Gastroesophageal sphincter (tissue), 4 donors: ENCODE measurements around the gene EFR3B. TPM values are rescaled to one million over a fixed set of nuclear protein-coding genes. Genes with fewer than 3 reads are reported as not detected.
A peak's percentile ranks its signal among the peaks of the same experiment; 100 is the strongest.
"Not testable (repeated sequence)": the region's sequence is repeated elsewhere in the genome, so short reads cannot be mapped to it uniquely, and the experiment has no call there.

Source experiments
- ATAC-seq: fragments of 150-250 bp; one replicate; pipeline ENCODE4 v1.9.1; 2016; ENCODE audit warnings: mild to moderate bottlenecking, moderate library complexity
- H3K27ac ChIP-seq, 4 donors: fragments of 200-600 bp; sonication (generic) in 3 of 4; 1 replicate in 3 of 4; 2 replicates in 1 of 4; pipeline ENCODE4 v1.5.1; 2016 to 2019
- H3K27me3 ChIP-seq: fragments of 200-600 bp; sonication (generic); one replicate; pipeline ENCODE4 v1.5.1; 2019
- H3K36me3 ChIP-seq, 2 donors: fragments of 200-600 bp; sonication (generic); one replicate each; pipeline ENCODE4 v1.5.1; 2019; ENCODE audit warnings: control low read depth in 1 of 2
- H3K4me1 ChIP-seq, 3 donors: fragments of 200-600 bp; sonication (generic); 1 replicate in 2 of 3; 2 replicates in 1 of 3; pipeline ENCODE4 v1.5.1; 2016 to 2019; ENCODE audit warnings: control low read depth in 2 of 3
- H3K4me3 ChIP-seq, 2 donors: fragments of 200-600 bp; sonication (generic); one replicate each; pipeline ENCODE4 v1.5.1; 2019; ENCODE audit warnings: mild to moderate bottlenecking in 1 of 2, moderate library complexity in 1 of 2
- H3K9me3 ChIP-seq, 3 donors: fragments of 200-600 bp; sonication (generic); one replicate each; pipeline ENCODE4 v1.5.1; 2017 to 2019; ENCODE audit warnings: control low read depth in 2 of 3
- EP300 ChIP-seq: sonication (generic); formaldehyde crosslinking; IDR thresholded peaks from one replicate; pipeline ENCODE4 v1.6.1; 2017; ENCODE audit warnings: antibody characterized with exemption, mild to moderate bottlenecking
- POLR2A ChIP-seq, 2 donors: fragments of 450-650 bp; IDR thresholded peaks; one replicate each; pipeline ENCODE4 v1.6.1; 2017; ENCODE audit warnings: antibody characterized with exemption in 2 of 2, mild to moderate bottlenecking in 2 of 2, moderate library complexity in 1 of 2
- POLR2AphosphoS5 ChIP-seq: sonication (generic); formaldehyde crosslinking; IDR thresholded peaks from one replicate; pipeline ENCODE4 v1.6.1; 2017; ENCODE audit warnings: antibody characterized with exemption
- WGBS, 2 donors: methylation state at CpG; one replicate each; pipeline ENCODE4 v1.1.5; 2018; ENCODE audit warnings: low coverage in 1 of 2; 5-methylcytosine and 5-hydroxymethylcytosine counted together
- total RNA-seq, 4 donors: library from RNA; depleted of rRNA; stranded (reverse); fragments of >200 nt; gene quantifications; one replicate each; pipeline ENCODE4 v1.1.0, GENCODE V29; 2016
- TF ChIP-seq, protein P1 (sequence below), 4 experiments: fragments of 200-600 bp in 2 of 4; fragments of 450-650 bp in 2 of 4; sonication (generic) in 1 of 4; IDR thresholded peaks; one replicate each; pipeline ENCODE4 v1.5.1; 2017 to 2019; ENCODE audit warnings: antibody characterized with exemption in 4 of 4, mild to moderate bottlenecking in 2 of 4, moderate library complexity in 2 of 4

The EFR3B gene
- total RNA-seq, 4 donors from 2014 or later: 0.67 to 2.4 (median 1.5) TPM

DNA sequence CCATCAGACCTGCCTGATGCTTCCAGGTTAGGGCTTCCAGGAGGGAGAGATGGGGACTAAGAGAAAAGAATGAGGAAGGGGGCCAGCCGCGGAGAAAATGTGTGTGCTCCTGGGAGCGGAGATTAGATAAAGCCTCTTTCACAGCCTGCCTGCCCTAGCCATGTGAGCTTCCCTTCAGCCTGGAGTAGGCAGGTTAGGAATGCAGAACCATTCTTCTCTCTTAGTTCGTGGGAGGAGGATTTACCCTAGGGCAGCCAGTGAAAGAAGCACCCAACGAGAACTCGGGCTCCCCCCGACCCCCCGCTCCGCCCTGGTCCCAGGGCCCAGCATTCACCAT lies 90.4 kb downstream of the EFR3B start:
- no peak for ATAC-seq
- Histone ChIP-seq H3K4me1 (peaks cover 0 to 11% (median 0%) of the 10 kb centered on the region in 3 donors), H3K9me3 (no peaks in the 10 kb centered on the region), H3K4me3 (peak overlapping the region in 1 of 2 donors; percentile 43), H3K27me3 (peaks cover 18% of the 10 kb centered on the region), H3K27ac (no peak overlapping the region), H3K36me3 (no peaks in the 10 kb centered on the region)
- WGBS, 2 donors: 80 to 90% methylated on average over 1 to 2 of the region's 9 CpGs
- no peak for TF ChIP-seq EP300
- TF ChIP-seq, protein P1, sequence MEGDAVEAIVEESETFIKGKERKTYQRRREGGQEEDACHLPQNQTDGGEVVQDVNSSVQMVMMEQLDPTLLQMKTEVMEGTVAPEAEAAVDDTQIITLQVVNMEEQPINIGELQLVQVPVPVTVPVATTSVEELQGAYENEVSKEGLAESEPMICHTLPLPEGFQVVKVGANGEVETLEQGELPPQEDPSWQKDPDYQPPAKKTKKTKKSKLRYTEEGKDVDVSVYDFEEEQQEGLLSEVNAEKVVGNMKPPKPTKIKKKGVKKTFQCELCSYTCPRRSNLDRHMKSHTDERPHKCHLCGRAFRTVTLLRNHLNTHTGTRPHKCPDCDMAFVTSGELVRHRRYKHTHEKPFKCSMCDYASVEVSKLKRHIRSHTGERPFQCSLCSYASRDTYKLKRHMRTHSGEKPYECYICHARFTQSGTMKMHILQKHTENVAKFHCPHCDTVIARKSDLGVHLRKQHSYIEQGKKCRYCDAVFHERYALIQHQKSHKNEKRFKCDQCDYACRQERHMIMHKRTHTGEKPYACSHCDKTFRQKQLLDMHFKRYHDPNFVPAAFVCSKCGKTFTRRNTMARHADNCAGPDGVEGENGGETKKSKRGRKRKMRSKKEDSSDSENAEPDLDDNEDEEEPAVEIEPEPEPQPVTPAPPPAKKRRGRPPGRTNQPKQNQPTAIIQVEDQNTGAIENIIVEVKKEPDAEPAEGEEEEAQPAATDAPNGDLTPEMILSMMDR (IDR thresholded peaks at IDR 0.05): no peak
- no peak for TF ChIP-seq POLR2AphosphoS5
- no peak for TF ChIP-seq POLR2A (IDR thresholded peaks at IDR 0.05)

DNA sequence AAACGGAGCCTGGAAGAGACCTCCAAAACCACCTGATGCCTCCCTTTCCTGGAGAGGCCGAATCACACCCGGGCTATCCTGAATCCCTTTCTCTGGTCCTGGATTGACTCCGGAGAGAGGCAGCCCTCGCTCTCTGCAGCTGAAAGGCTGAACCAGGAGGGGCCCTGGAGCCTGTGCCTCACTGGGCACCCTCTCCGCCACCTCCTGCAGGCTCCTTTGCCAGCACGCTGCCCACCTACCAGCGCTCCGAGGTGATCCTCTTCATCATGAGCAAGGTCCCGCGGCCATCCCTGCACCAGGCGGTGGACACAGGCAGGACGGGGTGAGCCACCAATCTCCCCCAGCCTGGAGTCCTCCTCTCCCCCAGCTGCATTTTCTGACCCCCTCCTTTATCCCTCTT lies 90.8 kb downstream of the EFR3B start:
- Histone ChIP-seq H3K27me3 (peaks cover 18% of the 10 kb centered on the region), H3K27ac (no peak overlapping the region), H3K4me1 (peaks cover 0 to 11% (median 0%) of the 10 kb centered on the region in 3 donors), H3K36me3 (no peaks in the 10 kb centered on the region), H3K4me3 (no peak overlapping the region), H3K9me3 (no peaks in the 10 kb centered on the region)
- WGBS, 2 donors: 90 to 91% methylated on average over 2 to 11 of the region's 13 CpGs
- ATAC-seq: no peak
- TF ChIP-seq, protein P1 (IDR thresholded peaks at IDR 0.05): no peak
- TF ChIP-seq POLR2AphosphoS5: no peak
- TF ChIP-seq EP300: no peak
- no peak for TF ChIP-seq POLR2A (IDR thresholded peaks at IDR 0.05)

DNA sequence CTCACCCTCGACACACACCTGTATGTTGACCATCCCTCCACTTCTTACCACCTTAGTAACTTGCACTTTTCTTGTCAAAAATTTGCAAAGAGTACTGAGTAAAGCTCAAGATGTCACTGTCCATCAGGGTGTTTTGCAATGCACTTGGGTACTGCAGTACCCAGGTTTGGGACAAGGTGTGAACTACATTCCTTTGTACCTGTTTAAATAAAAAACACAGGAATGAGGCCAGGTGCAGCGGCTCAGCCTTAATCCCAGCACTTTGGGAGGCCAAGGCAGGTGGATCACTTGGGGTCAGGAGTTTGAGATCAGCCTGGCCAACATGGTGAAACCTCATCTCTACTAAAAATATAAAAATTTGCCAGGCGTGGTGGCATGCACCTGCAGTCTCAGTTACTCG lies 98.7 kb downstream of the EFR3B start:
- not testable (repeated sequence) for H3K27ac ChIP-seq, H3K9me3 ChIP-seq, H3K27me3 ChIP-seq, ATAC-seq, H3K4me3 ChIP-seq, H3K4me1 ChIP-seq
- WGBS, 2 donors: 78 to 94% methylated on average over 3 to 4 of the region's 4 CpGs
- peaks cover 0 to 14% of the 10 kb centered on the region in 2 donors for H3K36me3 ChIP-seq

DNA sequence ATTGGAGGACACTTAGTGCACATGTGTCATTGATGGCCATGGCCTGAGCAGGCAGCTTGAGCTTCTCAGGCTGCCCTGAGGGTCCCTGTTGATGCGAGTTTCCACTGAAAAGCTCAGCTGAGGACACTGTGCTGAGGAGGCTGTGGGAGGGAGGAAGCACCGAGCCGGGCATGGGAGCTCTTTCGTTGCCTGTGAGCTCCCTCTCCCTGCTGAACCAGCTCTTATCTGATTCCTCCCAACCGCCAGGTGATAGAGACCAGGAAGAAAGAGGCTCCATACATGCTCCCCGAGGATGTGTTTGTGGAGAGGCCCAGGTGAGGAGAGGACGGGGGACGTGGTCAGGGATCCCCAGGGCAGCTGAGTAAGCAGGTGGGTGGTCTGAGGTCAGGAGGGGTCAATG lies 99.2 kb downstream of the EFR3B start:
- no peak overlapping the region for H3K4me3 ChIP-seq
- WGBS, 2 donors: 77 to 100% methylated on average over 1 to 3 of the region's 8 CpGs
- no peak overlapping the region for H3K27ac ChIP-seq
- no peaks in the 10 kb centered on the region for H3K27me3 ChIP-seq
- H3K36me3 ChIP-seq: peaks cover 0 to 18% of the 10 kb centered on the region in 2 donors
- no peak for ATAC-seq
- H3K9me3 ChIP-seq: no peaks in the 10 kb centered on the region
- no peaks in the 10 kb centered on the region for H3K4me1 ChIP-seq
- no peak for TF ChIP-seq EP300
- no peak for TF ChIP-seq POLR2A (IDR thresholded peaks at IDR 0.05)
- no peak for TF ChIP-seq POLR2AphosphoS5
- TF ChIP-seq, protein P1 (IDR thresholded peaks at IDR 0.05): no peak

DNA sequence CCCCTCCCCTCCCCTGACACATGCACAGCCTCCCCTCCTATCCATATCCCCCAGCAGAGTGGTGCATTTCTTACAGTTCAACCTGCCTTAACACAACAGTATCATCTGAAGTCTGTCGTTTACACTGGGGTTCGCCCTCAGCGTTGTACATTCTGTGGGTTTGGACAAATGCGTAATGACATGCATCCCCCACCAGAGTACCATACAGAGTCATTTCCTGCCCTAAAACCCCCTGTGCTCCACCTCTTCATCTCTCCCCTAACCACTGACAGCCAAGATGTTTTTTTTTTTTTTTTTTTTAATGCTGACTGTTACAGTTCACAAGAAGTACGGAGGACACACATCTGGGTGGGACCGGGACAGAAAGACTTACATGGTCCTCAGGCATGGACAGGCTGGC lies 103.9 kb downstream of the EFR3B start:
- Histone ChIP-seq H3K4me3 (no peak overlapping the region), H3K4me1 (no peaks in the 10 kb centered on the region), H3K27me3 (no peaks in the 10 kb centered on the region), H3K27ac (no peak overlapping the region), H3K9me3 (no peaks in the 10 kb centered on the region), H3K36me3 (peaks cover 0 to 28% of the 10 kb centered on the region in 2 donors)
- WGBS, 2 donors: 86 to 91% methylated on average over 4 to 5 of the region's 6 CpGs
- TF ChIP-seq POLR2A (IDR thresholded peaks at IDR 0.05): no peak
- no peak for TF ChIP-seq EP300
- no peak for TF ChIP-seq POLR2AphosphoS5
- TF ChIP-seq, protein P1 (IDR thresholded peaks at IDR 0.05): no peak
- ATAC-seq: no peak
